DLD1 (cell line): ENCODE results near the gene TM9SF4.
"Not testable (repeated sequence)": the region's sequence is repeated elsewhere in the genome, so short reads cannot be mapped to it uniquely, and the experiment has no call there.

Source experiments
- in situ Hi-C: cut with HindIII; loops from 2 replicates; pipeline ENCODE4 v1.10.0; 2017; ENCODE audit warnings: low sequenced_read_pairs

Gene TM9SF4

DNA sequence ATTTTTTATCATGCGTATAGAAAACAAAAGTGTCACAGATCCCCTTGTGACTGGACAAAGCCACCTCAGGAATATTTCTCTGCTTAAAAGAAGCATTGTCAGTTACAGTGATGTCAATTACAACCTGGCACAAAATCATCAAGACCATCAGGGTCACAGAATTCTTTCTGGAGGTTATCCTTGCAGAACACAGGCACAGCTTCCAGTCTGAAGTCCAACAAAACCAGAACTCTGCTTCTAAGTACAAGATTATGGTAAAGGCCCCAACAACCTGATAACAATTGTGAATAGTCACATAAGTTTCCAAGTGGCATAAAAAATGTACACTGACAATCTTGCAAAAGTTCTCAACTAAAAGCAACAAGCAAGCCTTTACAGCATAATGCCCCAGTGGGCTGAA lies 77.0 kb downstream of the TM9SF4 start:
- in situ Hi-C loops: no loop called here

DNA sequence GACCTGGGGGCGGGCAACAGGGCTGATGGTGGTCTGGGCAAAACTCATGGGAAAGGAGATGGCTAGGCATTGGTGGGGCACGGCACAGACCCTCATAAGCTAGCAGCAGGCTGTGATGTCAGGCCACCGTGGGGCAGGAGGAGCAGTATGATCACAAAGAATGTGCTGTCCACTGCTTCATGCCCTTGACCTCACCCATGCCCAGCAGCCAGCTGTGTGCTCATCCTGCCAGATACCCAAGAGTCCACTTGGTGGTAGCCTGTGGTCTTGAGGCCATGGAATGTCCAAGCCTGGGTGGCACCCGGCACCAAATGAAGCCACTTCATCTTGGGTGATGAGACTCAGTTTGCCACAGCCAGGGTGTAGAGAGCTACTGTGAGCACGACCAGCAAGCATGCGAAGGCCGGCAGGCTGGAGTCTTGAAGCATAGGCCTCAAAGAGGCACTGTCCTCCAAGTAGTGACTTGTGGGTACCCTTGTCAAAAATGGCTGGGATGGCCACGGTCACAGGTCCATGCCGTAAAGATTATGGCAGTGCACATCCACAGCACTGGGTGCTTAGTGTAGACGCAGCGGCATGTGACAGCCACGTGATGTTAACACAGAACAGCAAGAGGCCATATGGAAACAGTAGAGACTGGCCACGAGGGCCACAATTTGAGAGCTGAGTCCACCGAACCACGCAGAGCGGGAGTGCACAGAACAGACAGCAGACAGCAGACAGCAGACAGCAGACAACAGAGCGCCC lies 79.0 kb downstream of the TM9SF4 start:
- in situ Hi-C loops: no loop called here

DNA sequence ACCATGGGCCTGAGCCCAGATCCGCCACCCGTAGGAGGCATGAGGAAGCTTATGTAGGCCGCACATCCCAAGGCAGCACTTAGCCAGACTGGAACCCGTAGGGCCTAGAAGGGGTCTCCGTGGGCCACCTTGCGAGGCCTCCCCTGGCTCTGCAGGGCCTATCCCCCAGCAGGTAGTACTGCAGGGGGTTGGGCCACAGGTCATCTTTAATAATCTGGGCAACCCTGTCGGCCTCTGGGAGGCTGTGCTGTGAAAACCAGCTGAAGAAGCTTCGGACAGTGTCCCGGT lies 79.6 kb downstream of the TM9SF4 start:
- in situ Hi-C loops: no loop called here

- in situ Hi-C loops: no loop called here
Measured at GRCh38 chr20:32189691-32190615, 80.4 kb downstream of the TM9SF4 start.

DNA sequence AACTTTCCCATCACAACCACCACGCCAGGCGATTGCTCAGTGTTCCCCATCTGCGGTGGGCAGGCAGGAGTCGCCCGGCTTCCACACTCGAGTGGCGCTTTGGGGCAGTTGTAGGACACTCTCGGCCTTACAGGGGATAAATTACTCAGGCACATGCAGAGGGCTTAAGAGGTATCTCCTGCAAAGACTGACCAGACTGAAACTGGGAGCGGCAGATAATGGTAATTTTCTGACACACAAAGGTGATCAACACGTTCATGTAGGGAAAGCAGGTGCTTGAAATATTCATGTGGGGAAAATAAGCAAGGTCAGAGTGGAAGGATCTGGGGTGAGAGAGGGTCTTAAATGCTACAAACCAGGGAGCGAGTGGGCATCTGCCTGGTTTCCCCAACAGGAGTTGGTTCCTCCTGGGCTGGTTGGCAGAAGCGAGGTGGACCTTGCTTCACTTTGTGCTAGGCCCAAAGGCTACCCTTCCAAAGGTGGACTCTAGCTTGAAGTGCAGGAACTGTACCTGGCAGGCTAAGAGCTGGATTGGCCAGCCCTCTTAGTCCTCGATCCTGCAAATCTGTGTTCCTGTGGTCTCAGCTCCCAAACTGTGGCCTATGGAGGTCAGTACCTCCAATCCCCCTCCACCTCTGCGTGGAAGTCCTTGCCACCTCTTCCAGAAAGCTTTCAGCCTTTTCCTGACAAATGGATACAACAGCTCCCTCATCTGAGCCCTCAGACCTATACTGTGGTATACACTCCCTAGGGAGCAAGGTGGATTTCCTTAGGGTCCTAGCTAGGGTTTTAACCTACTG lies 81.3 kb downstream of the TM9SF4 start:
- in situ Hi-C loops: no loop called here

GRCh38 chr20:32191422-32191821 lies 81.9 kb downstream of the TM9SF4 start:
- in situ Hi-C loops: no loop called here

DNA sequence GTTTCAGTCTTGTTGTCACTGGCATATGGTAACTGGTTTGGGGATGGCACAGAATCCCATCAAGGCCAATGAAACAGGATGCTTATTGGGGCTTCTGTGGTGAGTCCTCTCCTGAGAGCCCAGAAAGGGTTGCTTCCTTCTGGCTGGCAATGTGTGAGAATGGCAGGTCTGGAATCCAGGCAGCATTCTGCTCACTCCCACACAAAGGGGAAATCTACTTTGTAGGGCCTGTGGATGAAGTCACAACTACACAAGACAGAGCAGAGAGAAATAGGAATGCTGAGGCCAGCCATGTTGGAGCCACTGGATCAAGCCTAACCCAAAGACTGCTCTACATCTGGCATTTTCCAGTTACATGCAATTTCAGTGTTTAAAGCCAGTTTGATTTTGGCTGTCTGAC lies 82.4 kb downstream of the TM9SF4 start:
- in situ Hi-C loops: no loop called here

DNA sequence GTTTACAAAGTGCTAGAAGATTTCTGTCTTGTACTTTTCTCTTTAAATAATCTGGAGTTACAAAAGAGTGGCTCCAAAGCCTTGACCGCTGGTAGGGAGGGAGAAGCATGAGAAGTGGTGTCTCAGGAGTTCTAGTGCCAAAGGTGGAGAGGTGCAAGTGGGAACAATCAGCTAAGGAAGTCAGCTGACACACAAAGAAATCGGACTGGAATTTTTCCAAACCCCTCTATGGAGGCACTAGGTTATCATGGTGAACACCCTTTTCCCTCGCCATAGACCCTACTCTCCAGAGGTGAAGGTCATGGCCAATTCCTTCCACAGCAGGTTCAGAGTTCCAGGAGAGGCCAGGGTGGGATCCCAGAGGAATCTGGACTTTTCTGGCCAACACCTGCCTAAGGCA lies 83.2 kb downstream of the TM9SF4 start:
- in situ Hi-C loops: no loop called here

- in situ Hi-C loops: not testable (repeated sequence)
Measured at GRCh38 chr20:32193336-32193735, 83.8 kb downstream of the TM9SF4 start.

DNA sequence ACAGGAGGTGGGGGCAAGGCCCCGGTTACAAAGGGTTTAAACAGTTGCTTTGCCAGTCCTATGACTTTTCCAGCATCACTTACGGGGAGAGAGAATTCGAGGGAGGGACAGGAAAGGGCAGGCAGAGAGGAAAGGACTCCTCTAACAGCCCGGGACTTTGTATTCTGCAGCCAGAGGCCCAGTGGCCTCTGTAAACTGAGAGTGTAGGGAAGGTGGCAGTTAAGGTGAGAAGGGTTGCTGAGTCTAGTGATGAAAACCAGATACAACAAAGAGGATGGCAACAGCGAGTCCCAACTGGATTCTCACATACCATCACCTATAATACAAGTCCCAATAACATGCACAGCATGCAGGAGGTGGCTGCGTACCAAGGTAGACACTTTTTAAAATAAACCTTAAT lies 84.5 kb downstream of the TM9SF4 start:
- in situ Hi-C loops: no loop called here

DNA sequence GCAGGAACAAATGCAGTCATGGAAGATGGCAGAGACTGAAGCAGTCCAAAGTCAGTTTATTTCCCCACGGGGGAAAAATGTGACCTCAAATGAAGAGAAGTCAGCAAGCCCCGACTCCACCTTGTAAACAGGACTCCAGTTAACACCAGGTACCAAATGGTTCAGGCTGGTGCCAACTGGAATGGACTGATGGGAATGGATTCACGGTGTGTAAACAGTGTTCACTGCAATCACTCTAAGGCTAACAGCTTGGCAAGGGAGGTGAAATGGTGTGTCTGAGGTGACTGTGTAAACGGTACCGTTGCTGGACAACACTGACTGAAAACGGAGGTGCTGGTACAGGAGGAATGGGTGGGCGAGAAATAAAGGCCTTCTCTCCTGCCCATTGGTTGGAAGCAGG lies 86.1 kb downstream of the TM9SF4 start:
- in situ Hi-C loops: no loop called here

- in situ Hi-C loops: not testable (repeated sequence)
Measured at GRCh38 chr20:32196613-32197012, 87.1 kb downstream of the TM9SF4 start.

DNA sequence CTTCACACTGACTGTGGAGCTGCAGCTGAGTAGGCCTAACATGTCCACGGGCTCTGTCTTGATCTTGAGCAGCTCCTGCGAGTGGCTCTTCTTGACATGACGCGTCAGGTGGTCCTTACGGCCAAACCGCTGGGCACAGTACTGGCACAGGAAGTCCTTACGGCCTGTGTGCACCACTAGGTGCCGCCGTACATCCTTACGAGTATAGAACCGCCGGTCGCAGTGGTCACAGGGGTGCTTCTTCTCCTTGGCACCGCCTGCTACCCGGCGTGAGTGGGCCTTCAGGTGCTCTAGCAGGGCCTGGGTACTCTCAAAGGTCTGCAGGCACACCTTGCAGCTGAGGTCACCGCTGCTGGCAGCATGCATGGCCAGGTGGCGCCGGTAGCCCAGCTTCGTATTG lies 87.6 kb downstream of the TM9SF4 start:
- in situ Hi-C loops: not testable (repeated sequence)

DNA sequence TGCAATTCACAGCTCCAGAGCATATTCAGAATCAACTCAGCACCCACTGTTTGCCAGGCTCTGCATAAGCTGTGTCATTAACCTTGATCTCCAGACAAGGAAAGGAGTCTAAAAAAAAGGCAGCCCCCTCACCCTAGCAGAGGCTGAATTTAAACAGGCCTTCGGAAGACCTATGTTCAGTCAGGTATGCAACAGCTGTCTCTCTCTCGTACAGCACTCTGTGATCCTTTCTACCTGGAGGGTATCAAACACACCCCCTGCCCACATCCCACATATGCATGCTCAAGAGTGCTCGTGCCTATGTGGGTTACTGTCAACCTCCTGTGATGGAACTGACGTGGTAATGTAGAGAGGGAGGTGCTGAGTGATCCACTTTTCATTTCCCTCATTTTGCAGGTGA lies 89.5 kb downstream of the TM9SF4 start:
- in situ Hi-C loops: no loop called here

GRCh38 chr20:32201296-32201976 lies 91.9 kb downstream of the TM9SF4 start:
- in situ Hi-C loops: no loop called here

DNA sequence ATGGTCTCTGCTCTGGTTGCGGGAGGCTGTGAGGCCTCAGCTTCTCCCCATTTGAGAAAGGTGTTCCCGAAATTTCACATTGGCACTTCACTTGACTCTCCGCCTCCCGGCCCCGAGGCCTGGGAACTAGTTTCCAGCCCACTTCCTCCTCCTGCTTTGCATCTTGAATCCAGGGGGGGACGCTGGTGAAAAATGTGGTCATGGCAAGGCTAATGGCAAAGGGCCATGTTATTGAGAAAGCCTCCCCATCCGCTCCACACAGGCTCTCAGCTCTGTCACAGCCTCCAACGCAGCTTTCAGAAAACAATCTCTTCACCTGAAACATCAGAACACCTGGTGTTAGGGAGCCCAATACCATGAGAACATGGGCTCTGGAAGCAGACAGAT lies 92.5 kb downstream of the TM9SF4 start:
- in situ Hi-C loops: no loop called here

GRCh38 chr20:32203356-32204204 lies 94.1 kb downstream of the TM9SF4 start:
- in situ Hi-C loops: no loop called here

DNA sequence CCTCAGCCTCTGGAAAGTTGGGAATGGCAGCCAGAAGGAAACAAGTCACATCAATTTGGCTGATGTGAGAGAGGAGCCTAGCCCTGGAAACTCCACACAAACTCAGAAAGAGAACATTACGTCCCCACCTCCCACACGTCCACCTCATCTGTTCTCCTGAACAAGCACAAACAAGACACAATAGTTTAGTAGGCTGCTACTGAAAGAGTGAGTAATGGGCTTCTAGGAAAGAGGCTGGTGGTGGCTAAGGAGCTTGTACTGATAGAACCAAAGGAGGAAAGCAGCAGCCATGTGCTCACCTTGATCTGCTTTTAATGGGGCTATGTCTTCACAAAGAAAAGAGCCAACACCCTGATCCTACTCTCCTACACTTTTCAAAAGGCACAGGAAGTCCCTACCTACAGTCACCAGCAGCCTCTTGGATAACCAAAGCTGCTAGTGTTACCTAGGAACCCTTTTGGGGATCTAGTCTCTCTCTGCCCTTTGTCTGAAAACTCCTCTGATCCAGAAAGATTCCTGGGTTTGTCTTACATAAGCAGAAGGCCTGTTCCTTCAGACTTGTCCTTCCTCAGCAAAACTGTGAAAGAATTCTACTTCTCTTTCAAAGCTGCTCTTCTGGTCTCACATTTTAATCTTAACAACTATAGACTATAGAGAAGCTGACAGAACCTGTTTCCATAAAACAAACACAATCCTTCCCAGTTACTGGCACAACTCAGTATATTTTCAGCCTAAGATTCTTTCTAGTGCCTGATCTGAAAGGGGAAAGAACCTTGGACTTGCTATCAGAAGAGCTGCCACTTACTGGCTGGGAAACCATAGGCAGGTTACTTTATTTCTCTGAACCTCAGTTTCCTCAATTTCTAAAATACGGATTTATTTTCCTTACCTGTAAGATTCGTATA lies 94.9 kb downstream of the TM9SF4 start:
- in situ Hi-C loops: no loop called here
